NCI-H748 treated with DMSO at 0.1 percent for 48 hours (cell line): ENCODE data around the gene C3.
"Not testable (repeated sequence)": the region's sequence is repeated elsewhere in the genome, so short reads cannot be mapped to it uniquely, and the experiment has no call there.

Source experiments
- DNase-seq: peaks from one replicate; lab custom pipeline; 2025; lab: John Stamatoyannopoulos, UW

C3 gene

DNA sequence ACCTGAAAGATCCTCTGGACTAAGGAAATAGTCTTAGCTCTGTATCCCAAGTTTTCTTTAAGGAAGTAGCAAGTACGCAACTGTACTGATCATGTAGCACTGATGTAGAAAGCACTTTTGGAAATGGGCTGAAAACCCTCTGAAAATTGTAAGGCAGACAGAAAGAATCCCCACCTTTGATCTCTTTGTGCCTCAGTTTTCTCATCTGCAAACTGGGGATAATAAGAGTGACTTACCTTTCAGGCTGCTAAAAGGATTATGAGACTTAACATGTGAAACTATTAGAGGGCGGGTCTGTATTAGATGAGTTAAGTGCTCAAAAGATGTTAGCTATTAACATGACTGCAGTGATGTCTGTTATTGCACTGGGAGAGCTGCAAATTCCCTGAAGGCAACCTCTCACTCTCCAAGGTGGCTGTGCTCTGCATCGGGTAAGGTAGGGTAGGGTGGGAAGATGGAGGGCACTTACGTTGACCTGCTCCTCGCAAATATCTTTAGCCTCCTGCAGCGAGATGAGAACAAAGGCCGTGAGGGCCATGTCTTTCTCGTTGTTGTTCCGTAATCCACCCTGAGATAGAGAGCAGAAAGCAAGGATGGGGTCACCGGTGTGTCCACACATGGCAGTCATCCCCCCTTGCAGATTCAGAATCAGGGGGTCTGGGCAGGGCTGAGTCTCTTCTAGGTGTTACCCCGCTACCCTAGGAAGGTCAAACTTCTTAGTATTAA, 30.1 kb downstream of the C3 start:
- DNase-seq = no peak

- no peak for DNase-seq
Measured at GRCh38 chr19:6687114-6687513, 33.3 kb downstream of the C3 start.

DNA sequence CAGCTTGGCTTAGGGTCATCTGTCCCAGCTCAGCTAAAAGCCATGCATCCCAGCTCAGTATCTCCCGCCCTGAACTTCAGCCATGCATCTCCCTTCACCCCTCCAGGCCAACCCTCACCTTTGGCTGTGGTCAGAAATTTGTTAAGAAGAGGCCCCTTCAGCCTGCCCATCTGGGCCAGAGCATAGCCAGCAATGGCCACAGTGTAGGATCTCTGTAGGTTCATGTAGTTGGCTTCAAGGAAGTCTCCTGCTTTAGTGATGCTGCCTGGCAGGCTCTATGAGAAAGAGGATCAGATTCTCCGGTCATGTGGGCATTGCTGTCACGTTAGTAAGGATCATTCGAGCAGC, 33.8 kb downstream of the C3 start:
- no peak for DNase-seq

GRCh38 chr19:6685962-6686627, 34.4 kb downstream of the C3 start:
- DNase-seq = no peak

DNA sequence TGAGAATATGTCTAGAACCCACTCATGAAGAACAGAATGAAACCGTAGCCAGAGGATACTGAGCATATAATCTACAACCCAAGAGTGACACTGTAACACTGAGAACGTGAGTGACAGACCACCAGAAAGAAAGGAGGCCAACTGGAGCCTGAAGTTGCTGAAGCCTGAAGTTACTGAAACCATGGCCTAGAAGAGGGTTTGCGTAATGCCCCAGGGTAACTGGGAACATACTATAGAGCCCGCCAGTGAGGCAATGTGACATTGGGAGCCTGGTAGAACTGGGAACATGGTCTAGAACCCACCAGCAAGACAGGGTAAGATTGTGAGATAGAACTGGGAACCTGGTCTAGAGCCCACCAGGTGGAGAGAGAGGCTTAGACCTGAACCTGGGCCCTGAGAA, 35.0 kb downstream of the C3 start:
- DNase-seq = no peak

DNA sequence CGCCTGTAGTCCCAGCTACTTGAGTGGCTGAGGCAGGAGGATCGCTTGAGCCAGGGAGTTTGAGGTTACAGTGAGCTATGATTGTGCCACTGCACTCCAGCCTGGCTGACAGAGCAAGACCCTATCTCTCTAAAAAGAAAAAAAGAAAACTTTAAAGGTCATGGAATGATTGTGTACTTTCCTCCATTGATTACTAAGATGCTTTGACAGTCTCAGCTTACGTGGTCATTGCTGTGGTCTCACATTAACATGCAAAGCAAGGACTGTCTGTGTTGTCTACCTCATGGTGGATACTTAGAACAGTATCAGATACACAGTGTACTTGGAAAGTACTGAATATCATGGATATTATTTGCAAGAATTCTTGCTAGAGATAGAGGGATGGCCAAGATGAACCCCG, 36.5 kb downstream of the C3 start:
- DNase-seq = no peak

DNA sequence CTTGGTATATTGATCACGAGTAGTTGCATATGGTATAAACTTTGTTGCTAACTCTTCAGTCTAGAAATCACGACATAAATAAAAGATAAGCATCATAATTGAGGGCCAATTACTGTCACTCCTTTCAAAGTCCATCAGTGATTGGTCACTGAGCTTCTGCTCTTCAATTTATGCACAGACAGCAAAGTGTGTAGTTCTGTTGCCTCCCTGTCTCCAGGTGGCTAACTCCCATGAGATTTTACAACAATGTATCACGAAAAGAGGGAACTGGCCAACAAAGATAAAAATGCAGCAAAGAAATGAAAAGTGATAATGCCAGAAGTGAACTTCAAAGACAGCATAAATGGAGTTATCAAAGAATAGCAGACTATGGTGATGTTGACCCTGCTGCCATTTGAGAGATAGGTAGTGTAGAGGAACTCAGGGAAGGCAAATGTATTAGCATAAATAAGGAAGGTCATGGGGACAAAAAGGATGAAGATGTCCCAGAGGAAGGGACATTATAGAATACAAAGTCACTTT, 37.8 kb downstream of the C3 start:
- no peak for DNase-seq

DNA sequence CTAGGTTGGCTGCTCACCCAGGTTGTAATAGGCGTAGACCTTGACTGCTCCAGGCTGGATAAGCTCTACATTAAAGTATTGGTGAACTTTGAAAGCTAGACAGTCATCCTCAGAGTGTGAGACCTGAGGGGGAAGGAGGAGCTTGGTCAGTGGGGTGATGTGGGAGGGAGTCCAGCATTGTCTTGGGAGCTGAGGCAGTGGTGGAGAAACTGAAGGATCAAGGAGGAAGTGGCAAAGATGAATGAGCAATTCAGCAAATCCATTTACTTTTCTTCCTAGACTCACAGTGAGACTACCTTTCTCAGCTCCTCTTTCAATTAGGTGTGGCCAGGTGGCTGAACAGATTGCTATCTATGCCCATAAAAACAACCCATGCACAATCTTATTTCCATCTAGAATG, 40.3 kb downstream of the C3 start:
- DNase-seq = no peak

DNA sequence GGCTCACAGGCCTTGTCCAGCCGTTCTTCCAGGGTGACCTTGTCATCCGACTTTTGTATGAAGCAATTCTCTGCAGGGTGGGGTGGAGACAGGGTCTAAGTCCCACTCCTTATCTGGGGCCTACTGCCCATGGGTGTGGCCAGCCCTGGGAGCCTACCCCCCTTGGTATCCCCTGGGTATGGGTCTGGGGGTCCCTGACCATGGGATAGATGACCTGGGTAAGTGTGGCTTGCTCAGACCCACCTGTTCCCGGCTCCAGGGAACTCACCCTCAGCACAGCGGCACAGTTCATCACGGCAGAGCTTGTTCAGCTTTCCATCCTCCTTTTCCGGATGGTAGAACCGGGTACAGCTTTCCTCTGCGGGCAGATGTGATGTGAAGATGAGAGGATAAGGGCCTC, 41.3 kb downstream of the C3 start:
- DNase-seq = no peak

DNA sequence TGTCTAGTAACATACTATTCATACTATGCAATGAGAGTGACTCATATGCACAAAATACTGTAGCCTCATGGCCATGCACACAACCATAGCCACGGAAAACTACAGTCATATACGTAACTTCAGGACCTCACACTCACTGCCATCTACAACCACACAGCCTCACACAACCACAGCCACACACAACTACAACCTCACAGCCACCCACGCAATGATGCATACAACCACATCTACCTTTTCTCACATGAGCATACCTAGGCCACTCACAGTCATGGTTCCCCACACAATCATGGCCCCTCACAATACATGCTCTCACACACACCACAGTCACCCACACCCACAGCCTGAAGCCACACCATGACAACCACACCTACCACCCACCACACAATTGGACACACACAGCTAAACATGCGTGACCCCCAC, 41.8 kb downstream of the C3 start:
- DNase-seq = no peak

DNA sequence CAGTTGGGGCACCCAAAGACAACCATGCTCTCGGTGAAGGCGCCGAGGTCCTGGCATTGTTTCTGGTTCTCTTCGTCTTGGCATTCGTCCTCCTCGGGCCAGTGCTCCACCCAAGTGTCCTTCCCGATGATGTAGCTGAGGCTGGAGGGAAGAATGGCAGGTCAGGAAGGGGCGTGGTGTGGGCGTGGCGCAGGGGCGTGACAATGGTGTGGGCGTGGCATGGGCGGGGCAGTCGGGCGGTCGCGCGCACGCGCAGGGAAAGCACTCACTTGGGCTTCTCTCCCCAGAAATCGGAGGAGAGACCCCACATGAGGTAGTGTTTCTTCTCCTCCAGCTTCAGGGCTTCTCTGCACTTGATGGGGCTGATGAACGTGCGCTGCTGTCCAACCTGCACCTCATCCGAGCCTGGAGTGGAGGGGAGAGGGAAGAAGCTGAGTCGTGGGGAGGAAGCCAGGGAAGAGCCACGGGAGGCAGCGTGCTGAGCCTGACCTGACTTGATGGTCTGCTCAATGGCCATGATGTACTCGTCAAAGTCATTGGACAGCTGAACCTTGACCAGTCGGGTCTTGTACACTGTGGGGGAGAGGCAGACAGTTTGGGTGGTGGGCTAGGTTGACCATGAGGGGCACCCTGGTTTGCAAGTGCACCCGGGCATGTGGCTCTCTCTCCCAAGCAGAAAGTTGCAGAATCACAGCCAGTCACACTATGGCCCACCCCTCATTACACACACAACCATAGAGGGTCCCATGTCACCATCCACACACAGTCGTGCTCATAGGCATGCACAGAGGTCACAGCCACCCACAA, 42.4 kb downstream of the C3 start:
- DNase-seq = no peak

DNA sequence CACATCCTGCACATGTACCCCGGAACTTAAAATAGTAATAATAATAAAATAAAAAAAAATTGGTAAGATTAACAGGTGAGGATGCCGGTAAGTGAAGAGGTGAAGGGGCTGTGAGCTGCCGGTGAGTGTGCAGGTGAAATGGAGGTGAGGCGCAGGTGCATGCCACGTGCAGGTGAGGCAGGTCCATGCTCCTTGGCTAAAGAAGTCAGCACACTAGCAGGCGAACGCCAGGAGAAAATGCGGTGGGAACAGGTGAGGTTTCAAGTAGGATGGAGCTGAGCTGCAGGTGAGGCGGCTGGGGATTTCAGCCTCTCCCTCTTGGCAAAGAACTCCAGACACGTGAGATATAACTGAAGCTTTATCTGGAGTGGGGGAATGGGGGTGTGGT, 43.0 kb downstream of the C3 start:
- no peak for DNase-seq

- DNase-seq = no peak
Measured at GRCh38 chr19:6676288-6676687, 44.2 kb downstream of the C3 start.

GRCh38 chr19:6674868-6675305, 45.6 kb downstream of the C3 start:
- DNase-seq = no peak

GRCh38 chr19:6674408-6674807, 46.0 kb downstream of the C3 start:
- DNase-seq = not testable (repeated sequence)

DNA sequence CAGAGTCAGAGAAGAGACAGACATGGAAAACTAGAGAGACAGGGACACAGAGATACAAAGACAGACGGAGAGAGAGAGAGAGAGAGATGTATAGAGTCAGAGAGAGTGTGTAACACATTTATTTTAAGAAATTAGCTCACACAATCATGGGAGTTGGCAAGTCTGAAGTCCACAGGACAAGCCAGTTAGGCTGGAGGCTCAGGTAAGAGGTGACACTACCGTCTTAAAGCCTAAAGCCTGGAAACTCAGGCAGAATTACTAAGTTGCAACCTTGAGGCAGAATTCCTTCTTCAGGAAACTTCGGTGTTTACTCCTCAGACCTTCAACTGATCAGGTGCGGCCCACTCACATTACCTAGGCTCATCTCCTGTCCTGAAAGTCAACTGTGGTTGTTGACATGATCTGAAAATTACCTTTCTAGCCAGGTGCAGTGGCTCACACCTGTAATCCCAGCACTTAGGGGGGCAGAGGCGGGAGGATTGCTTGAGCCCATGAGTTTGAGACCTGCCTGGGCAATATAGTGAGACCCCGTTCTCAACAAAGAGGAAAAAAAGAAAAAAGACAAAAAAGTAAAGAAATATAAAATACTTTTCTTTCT, 47.7 kb downstream of the C3 start:
- DNase-seq = no peak

GRCh38 chr19:6671960-6672359, 48.5 kb downstream of the C3 start:
- DNase-seq = no peak

DNA sequence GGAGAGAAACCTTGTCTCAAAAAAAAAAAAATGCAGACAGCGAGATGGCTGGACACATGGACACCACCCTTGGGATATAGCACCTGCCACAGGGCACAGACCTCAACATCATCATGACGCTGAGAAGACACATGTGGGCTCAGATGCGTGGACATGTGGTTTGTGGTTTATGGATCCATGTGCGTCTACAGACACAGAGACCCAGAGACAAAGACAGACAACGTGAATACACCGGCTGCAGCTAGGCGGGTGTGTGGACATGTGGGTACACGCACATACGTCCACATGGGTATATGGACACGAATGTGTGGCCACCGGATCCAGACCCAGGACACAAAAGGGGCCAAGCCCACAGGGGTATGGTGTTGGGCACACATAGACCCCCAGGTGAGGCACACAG, 51.8 kb downstream of the C3 start:
- DNase-seq = no peak

DNA sequence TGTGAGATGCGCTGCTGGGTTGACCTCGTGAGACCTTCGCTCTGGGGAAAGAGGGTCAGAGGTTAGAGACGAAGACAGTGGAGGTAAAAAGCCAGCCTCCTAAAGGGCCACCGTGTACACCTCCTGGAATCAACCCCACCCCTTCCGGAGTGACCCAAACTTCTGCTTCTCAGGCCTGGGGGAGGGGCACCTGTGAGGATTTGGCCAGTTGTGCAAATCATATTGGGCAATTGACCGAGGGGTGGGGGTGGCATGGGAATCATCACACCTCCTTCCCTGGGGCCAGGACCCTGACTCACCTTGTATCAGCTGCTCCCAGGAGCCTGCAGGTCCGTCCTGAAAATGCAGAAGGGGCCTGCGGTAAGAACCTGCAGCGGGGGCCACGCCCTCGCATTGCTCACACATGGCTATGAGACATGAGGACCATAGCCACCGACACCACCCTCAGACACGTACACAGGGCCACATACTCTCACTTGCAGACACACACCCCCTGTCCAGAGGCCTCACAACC, 53.3 kb downstream of the C3 start:
- no peak for DNase-seq

GRCh38 chr19:6664916-6665315, 55.5 kb downstream of the C3 start:
- no peak for DNase-seq

- DNase-seq = no peak
Measured at GRCh38 chr19:6663236-6664201, 56.9 kb downstream of the C3 start.
